Measurements from ENCODE around the gene IL5.
"Not testable (repeated sequence)": the region's sequence is repeated elsewhere in the genome, so short reads cannot be mapped to it uniquely, and the experiment has no call there.

The IL5 gene

GRCh38 chr5:132543472-132544201, at the start of gene IL5:
Gene IL5 (minus strand): TSS chr5:132543522. CDS start chr5:132543478, 44 bp downstream.
- H3K4me3 ChIP-seq (ENCODE audit: low read depth, low read length), result no peak within 1 kb of the TSS
- TF ChIP-seq CTCF (IDR thresholded peaks at IDR 0.05; ENCODE audit: low read depth, low read length), result no peak

DNA sequence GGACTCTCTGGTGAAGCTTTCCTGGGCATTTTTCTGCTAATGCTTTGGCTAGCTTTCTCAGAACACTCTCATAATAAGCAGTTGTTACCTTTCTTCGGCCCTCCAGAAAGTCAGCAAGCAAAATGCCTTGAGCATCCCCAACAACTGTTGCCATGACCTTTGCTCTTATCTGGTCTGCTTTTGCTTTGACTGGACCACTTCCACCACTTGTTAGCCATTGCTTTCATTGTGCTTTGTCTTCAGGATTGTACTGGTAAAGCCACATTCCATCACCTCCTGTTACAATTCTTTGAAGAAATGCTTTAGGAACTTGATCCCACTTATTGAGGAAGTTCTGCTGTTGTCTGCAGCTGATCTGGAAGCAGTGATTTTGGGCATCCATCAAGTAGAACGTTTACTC, 49.2 kb upstream of the IL5 start:
- no peak for TF ChIP-seq CTCF (IDR thresholded peaks at IDR 0.05; ENCODE audit: low read depth, low read length)
- no peak overlapping the region for H3K4me3 ChIP-seq (ENCODE audit: low read depth, low read length)

- no peak overlapping the region for H3K4me3 ChIP-seq (ENCODE audit: low read depth, low read length)
- no peak; the same call in 1 of the 2 replicates for TF ChIP-seq CTCF (IDR thresholded peaks at IDR 0.05; ENCODE audit: low read depth, low read length)
These were observed 47.8 kb upstream of the IL5 start for GRCh38 chr5:132591145-132591544.

DNA sequence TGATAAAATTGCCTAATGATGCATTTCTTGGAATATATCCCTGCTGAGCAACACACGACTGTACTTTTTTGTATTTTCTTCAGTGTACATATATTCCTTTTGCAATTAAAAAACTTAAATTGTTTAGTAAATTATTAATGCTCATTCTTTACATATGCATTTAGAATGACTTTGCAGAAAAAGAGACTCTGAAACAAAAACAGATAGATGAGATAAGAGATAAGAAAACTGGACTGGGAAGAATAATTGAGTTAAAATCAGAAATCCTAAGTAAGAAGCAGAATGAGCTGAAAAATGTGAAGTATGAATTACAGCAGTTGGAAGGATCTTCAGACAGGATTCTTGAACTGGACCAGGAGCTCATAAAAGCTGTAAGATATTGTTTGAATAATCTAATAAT, 46.1 kb upstream of the IL5 start:
- TF ChIP-seq CTCF (IDR thresholded peaks at IDR 0.05; ENCODE audit: low read depth, low read length), result no peak
- no peak overlapping the region for H3K4me3 ChIP-seq (ENCODE audit: low read depth, low read length)

DNA sequence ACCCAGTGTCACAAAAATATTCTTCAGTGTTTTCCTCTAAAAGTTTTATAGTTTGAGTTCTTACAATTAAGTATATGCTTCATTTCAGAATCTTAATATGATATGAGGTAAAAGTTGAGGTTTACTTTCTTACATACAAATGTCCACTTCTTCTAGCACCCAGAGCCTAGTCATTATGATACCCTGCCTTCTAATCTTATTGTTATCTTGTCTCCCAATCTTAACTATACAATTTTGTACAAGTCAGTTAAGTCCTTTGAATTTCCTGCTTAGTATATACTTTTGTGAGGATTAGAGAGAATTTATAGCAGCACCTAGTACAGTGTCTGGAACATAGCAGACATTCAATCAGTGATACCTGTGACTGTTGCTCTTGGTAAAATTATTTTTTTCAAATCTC, 42.7 kb upstream of the IL5 start:
- TF ChIP-seq CTCF (IDR thresholded peaks at IDR 0.05; ENCODE audit: low read depth, low read length), result no peak
- no peak overlapping the region for H3K4me3 ChIP-seq (ENCODE audit: low read depth, low read length)

- H3K4me3 ChIP-seq (ENCODE audit: low read depth, low read length), result not testable (repeated sequence)
These were observed 41.2 kb upstream of the IL5 start for GRCh38 chr5:132584560-132584959.

DNA sequence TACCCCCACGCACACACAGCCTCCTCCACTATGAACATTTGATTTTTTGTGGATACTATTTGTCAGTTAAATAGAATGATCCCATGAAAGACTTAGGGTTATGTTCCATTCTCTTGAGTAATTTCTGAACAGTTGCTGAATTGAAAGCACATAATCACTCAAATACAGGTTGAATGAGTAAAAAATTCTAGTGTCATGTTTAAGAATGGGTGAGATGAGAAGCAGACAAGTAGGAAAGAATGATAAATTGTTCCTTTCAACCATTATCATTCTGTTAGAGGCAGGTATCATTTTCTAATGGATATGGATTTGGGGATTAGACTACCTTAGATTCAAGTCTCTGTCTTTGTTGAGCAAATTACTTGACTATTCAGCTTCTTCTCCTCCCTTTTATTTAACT, 32.8 kb upstream of the IL5 start:
- no peak for TF ChIP-seq CTCF (IDR thresholded peaks at IDR 0.05; ENCODE audit: low read depth, low read length)
- H3K4me3 ChIP-seq (ENCODE audit: low read depth, low read length), result no peak overlapping the region

- TF ChIP-seq CTCF (IDR thresholded peaks at IDR 0.05; ENCODE audit: low read depth, low read length), result no peak
- H3K4me3 ChIP-seq (ENCODE audit: low read depth, low read length), result no peak overlapping the region
These were observed 23.3 kb upstream of the IL5 start for GRCh38 chr5:132566657-132567056.

GRCh38 chr5:132564555-132564954, 21.2 kb upstream of the IL5 start:
- H3K4me3 ChIP-seq (ENCODE audit: low read depth, low read length), result not testable (repeated sequence)
